GM21723 (cell line): ENCODE data around the gene DPH2.

Experiments
- ATAC-seq: cut with Tn5 transposase; IDR thresholded peaks from one replicate; pipeline ENCODE4 v1.9.1; 2021; ENCODE audit warnings: mild to moderate bottlenecking, moderate library complexity; ENCODE audit not compliant: unreplicated experiment

Gene DPH2

GRCh38 chr1:43998000-43998378, 28.2 kb downstream of the DPH2 start:
- ATAC-seq = no peak

DNA sequence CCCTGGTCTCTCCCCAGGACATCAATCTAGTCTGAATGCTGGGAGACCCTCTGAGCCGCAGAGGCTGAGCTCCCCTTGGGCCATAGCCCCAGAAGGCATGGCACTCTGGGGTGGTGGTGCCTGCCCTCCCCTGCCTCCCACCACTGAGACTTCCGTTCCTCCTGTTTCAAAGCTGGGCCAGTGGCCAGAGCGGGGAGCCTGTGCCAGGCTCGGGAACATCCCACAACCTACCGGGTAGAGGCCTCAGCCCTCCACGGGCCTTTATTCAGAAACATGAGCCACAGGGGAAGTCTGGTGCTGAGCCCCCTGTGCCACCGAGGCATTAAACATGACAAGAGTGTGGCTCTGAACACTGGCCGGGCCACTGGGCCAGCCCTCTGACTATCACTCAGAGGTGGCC, 29.6 kb downstream of the DPH2 start:
- no peak for ATAC-seq

DNA sequence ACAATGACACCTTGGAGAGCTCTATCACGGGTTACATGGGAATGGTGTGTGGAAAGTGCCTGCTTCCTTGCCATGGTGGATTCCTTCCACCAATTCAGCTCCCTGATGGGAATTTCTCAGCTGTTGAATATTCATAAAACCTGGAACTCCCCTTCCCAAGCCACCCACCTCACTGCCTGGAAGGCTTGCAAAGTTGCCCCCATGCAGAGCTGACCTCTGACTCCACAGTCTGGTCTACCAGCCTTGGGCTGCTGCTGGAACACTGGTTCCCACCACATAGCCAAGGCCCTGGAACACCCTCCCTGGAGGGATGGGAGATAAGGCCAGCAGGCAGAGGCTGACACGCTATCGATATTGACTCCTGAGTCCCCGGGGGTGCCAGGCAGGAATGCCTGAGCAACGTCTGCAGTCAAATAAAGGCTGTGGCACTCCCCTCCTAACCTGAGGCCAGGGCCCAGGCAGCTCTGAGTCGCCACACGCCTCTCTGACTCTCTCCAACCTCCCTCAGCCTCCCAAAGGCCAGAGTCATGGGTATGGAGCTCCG, 30.4 kb downstream of the DPH2 start:
- no peak for ATAC-seq

DNA sequence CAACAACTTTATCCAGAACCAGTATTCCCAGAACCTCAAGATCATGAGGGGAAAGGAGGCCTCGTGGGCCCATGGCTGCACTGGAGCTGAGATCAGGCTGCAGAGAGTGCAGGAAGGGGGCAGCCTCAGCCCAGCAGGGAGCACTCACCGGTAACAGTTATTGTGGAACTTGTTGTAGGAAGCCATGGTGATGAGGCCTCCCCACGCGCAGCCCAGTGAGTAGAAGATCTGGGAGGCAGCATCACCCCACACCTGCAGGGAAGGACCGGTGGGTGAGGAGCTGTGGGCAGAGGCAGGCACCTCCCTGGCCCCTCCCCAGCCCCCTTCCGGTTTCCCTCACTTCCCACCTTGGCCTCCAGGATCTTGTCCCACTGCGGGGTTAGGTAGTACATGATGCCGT, 32.4 kb downstream of the DPH2 start:
- no peak for ATAC-seq

DNA sequence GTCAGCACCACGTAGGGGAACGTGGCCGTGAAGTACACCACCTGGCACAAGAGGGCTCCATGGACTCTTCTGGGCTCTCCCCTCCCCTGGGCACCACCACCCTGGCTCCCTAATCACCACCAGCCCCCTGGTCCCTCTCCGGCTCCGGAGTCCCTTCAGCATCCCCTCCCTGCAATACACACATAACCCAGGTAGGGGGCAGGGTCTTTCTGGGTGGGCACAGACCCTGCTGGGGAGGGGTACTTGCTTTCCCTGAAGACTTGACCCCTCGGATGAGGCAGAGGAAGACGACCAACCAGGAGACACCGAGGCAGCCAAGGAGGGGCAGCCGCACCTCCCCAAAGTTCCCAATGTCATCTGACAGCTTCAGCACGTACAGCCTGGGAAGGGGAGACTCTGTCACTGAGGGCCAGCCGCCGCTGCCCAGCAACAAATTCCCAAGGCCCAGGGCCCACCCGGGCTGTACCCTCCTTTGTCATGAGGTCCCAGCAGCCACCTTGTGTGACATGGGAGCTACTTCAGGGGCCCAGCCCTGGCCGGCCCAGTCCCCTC, 32.9 kb downstream of the DPH2 start:
- ATAC-seq = no peak

GRCh38 chr1:44008259-44008658, 38.4 kb downstream of the DPH2 start:
- ATAC-seq = no peak

- no peak for ATAC-seq
Measured at GRCh38 chr1:44010935-44011471, 41.2 kb downstream of the DPH2 start.

DNA sequence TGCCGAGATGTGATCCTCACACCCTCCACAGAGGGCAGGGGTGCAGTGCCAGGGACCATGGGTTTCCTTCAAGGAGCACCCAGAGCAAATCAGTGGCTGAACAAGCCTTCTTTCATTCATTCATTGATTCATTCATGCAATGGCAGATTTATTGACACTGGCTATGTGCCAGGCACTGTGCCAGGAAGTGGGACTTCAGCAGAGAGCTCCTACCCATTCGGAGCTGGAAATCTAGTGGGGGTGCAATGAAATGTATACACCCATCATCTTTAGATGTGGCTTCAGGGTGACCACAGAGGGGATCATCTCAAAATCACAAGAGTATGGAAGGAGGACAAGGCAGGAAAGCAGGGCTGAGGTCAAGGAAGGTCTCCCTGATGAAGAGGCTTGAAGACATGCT, 42.6 kb downstream of the DPH2 start:
- ATAC-seq = no peak

- no peak for ATAC-seq
Measured at GRCh38 chr1:44012941-44013609, 43.3 kb downstream of the DPH2 start.

- no peak for ATAC-seq
Measured at GRCh38 chr1:44013949-44014348, 44.1 kb downstream of the DPH2 start.

- no peak for ATAC-seq
Measured at GRCh38 chr1:44014365-44015104, 44.7 kb downstream of the DPH2 start.

- ATAC-seq = no peak
Measured at GRCh38 chr1:44015206-44015605, 45.4 kb downstream of the DPH2 start.

- no peak for ATAC-seq
Measured at GRCh38 chr1:44016041-44016889, 46.5 kb downstream of the DPH2 start.

DNA sequence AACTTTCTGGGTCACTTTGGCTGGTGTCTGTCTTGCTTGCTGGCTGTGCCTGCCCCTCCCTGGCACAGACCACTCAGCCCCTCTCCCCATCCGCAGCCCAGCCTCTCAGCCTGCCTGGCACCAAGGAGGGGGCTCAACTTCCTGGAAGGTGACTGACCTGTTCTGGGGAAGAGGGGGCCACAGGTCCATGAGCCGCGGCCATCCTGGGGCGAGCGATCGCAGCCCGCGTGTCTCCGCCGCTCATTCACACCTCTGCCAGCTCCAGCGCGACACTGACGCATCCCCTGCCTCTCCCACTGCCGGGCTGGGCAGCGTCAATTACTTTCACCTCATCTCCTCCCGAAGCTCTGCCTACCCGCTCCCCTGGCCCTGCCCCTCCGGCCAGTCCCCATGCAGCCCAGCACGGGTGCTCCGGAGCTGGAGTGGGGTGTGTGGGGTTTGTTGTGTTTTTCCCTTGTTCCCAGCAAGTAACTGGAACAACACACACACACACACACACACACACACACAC, 47.1 kb downstream of the DPH2 start:
- no peak for ATAC-seq

DNA sequence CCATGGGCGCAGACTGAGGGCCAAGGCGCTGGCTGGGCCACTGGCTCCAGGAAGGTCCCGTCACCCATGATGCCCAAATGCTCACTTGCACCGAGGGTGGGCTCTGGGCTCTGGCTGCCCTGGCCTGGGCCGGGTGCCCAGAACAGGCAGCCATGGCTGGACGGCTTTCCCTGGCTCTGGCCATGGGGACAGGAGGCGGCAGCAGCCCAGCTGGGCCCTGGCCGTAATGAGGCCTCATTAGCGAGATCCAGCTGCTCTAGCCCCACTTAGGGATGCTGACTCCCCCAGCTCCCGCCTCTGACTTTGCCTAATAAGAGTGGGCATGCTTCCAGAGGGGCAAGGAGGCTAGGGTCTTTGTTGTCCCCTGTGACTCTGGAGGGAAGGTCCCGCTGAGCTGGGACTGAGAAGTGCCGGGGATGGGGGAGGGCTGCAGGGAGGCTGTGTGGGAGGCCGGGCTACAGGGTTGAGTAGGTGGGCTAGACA, 49.7 kb downstream of the DPH2 start:
- ATAC-seq = no peak

GRCh38 chr1:44020464-44020863, 50.7 kb downstream of the DPH2 start:
- ATAC-seq = no peak

DNA sequence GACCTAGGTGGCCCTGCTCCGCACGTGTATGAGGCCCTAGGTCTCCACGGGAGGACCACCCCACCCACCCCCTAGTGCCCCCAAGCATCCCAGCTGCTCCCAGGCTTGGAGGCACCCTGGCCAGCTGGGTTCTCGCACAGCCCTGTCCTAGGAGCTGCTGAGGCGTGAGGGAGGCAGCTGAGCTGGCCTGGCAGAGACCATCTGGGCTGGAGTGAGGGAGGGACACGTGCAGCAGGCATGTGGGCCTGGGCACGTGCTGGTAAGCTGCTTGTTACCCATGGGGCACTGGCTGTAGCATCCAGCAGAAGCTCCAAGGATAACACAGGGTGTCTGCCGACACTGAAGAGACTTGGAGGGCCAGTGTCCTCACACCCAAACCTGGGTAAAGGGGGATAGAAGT, 51.3 kb downstream of the DPH2 start:
- no peak for ATAC-seq

- ATAC-seq = no peak
Measured at GRCh38 chr1:44021581-44022321, 51.9 kb downstream of the DPH2 start.
